ENCODE measurements around the gene KRTAP10-5. TPM values are rescaled to one million over a fixed set of nuclear protein-coding genes. Genes with fewer than 3 reads are reported as not detected.
"Not testable (repeated sequence)": the region's sequence is repeated elsewhere in the genome, so short reads cannot be mapped to it uniquely, and the experiment has no call there.

KRTAP10-5 gene
- total RNA-seq, 1 experiment from 2014 or later, result not detected

- not testable (repeated sequence) for DNase-seq (ENCODE audit: low read depth)
These were observed 11.4 kb upstream of the KRTAP10-5 start for GRCh38 chr21:44591801-44592130.

DNA sequence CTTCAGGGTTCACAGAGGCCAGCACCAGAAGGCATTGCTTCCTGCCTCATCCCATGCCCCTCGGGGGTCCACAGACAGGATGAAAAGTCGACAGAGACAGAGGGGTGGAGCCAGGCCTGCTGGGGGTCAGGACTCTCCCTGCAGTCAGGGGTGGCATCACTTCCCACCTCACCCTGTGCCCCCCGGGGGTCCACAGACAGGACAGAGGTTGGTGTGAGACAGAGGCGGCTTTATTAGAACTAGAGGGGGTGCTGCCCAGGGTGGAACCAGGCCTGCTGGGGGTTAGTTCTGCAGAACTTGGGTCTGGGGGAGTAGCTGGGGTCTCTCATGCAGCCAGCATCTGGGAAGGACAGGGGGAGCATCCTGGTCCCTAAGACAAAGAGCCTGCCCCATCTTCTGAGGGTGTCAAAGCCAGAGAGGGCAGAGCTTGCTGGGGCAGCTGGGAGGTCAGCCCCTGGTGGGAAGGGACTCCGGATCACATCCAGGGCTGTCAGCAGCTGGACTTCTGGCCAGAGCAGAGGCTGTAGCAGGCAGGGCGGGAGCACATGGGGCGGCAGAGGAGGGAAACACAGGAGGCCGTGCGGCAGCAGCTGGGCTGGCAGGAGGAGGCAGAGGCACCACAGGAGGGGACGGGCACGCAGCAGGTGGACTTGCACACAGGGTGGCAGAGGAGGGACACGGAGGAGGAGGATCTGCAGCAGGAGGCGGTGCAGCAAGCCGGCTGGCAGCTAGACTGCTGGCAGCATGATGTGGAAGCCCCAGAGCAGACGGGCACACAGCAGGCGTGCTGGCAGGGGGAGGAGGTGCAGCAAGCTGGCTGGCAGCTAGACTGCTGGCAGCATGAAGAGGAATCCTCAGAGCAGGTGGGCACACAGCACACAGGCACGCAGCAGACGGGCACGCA lies 10.7 kb upstream of the KRTAP10-5 start:
- not testable (repeated sequence) for DNase-seq (ENCODE audit: low read depth)

DNA sequence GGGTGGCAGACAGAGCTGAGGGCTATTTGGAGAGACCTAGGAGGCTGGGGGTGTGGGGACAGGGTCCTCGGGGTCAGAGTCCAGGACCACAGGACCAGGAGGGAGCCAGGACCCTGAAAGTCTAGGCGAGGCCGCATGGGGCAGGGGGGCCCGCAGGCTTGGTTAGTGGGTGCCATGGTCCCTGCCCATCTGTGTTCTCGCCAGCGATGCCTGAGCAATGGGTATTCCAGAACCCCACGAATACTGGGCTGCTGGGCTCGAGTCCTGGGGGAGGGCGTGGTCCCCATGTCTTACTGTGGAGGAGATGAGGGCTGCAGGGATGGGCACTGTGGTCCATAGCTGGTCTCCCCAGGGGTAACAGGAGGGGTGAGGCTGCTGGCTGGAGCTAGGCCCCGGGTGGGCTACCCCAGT lies 9.9 kb upstream of the KRTAP10-5 start:
- DNase-seq (ENCODE audit: low read depth), result no peak

DNA sequence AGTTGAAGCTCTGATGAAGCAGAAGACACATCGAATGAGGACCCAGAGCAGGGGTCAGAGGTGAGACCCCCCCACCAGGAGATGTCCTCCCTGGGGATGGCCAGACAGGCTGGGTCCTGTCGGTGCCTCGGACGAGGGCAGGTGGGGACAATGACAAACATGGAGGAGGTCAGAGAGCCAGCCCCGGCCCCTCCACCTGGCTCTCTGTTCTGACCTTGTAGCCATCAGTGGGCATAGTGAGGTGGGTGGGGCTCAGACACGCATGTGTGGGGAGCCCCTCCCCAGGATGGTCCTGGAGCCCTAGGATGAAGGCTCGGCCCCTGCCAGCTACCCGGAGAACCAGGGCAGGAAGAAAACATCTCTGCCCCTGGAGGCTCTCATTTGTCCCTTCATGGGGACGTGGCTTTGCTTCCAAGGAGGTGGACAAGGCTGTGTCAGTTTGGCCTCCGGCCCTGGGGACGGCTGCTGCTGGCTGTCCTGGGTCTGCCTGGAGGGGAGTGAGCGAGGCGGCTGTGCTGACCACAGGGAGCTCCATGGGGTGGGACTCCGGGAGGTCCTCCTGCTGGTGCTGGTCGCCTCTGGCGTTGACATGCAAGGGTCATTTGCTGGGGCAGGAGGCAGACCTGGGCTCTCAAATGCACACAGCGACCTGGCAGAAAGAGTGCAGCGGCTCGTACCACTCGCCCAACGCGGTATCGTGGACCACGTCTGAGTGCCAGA lies 9.3 kb upstream of the KRTAP10-5 start:
- no peak for DNase-seq (ENCODE audit: low read depth)

DNA sequence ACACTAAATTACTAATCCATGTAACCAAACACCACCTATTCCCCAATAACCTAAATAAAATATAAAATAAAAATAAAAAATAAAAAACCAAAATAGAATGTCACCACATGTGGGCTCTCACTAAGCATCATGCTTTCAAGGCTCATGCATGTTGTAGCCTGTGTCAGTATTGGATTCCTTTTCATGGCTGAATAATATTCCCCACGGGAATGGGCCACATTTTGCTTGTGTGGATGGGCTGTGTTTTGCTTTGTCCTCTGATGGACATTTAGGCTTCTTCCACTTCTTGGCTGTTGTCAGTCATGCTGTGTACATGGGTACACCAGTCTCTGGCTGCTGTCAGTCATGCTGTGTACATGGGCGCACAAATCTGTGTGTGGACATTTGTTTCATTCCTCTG lies 8.7 kb upstream of the KRTAP10-5 start:
- no peak for DNase-seq (ENCODE audit: low read depth)

DNA sequence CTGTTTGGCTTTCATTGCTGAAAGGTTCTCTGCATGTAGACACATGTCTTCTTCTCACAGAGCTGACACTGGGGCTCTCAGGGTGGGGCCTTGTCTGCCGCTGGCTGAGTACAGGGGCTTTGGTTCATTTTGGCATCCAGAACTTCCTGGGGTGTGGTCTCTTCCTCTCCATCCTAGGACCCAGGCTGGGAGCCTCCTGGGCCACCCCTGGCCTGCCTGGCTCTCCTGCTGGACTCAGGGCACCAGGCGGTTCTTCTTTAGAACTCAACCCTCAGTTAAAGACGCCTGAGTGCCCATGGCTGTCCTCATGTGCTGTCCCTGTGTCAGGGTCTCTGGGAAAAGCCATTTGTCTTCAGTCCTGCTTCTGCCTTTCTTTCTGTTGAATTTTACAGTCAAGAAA lies 5.5 kb upstream of the KRTAP10-5 start:
- no peak for DNase-seq (ENCODE audit: low read depth)

- DNase-seq (ENCODE audit: low read depth), result no peak
These were observed 3.4 kb upstream of the KRTAP10-5 start for GRCh38 chr21:44583800-44584147.

DNA sequence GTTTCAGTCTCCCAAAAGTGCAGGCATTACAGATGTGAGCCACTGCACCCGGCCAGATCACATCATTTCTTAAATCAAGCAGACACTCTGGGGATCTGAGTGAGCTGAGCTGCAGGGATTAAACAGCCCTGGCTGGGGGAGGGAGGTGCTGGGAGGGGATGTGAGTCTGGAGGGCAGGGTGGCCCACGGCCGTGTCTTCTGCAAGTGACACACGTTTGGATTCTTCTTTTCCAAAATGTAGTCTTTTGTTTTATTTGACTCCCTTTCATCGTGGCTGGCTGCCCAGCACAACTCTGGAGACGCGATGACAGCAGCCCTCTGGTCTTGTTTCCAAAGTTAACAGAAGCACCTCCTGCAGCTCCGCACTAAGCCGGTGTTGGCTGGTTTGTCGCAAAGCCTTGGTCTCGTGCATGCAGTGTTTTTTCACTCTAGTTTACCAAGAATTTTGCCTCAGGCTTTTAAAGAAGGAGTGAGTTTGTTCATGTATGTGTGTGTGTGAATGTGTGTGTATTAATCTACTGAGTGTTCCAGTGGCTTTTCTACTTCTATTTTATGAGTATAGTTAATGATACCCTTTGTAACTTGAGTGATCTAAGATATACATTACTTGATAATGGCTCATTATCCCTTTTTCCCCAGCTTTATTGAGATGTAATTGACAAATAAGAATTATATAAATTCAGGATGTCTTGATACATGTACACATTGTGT lies 2.8 kb upstream of the KRTAP10-5 start:
- no peak for DNase-seq (ENCODE audit: low read depth)

GRCh38 chr21:44582055-44582454 lies 1.7 kb upstream of the KRTAP10-5 start:
- DNase-seq (ENCODE audit: low read depth), result peak; percentile 18

DNA sequence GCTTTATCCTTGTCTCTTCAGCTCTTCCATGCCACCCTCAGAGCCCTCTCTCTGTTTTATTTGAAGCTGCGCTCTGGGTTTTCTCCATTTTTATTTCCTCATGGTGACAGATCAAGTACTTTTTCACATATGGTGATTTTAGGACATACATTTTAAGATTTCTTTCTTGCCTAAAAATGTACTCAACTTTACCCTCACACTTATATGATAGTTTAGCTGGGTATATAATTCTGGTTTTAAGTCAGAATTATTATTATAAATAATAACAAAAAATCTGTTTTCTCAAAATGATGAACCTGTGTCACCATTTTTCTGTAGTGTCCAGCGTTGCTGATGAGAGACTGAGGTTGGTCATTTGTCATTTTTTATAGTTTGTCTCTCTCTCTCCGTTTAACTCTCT lies 754 bp upstream of the KRTAP10-5 start:
- no peak for DNase-seq (ENCODE audit: low read depth)

DNA sequence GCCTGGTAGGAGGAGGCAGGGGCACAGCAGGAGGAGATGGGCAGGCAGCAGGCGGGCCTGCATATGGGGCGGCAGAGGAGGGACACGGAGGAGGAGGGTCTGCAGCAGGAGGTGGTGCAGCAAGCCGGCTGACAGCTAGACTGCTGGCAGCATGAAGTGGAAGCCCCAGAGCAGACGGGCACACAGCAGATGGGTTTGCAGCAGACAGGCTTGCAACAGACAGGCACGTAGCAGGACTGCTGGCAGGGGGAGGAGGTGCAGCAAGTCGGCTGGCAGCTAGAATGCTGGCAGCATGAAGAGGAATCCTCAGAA lies 615 bp downstream of the KRTAP10-5 start:
- DNase-seq (ENCODE audit: low read depth), result no peak

DNA sequence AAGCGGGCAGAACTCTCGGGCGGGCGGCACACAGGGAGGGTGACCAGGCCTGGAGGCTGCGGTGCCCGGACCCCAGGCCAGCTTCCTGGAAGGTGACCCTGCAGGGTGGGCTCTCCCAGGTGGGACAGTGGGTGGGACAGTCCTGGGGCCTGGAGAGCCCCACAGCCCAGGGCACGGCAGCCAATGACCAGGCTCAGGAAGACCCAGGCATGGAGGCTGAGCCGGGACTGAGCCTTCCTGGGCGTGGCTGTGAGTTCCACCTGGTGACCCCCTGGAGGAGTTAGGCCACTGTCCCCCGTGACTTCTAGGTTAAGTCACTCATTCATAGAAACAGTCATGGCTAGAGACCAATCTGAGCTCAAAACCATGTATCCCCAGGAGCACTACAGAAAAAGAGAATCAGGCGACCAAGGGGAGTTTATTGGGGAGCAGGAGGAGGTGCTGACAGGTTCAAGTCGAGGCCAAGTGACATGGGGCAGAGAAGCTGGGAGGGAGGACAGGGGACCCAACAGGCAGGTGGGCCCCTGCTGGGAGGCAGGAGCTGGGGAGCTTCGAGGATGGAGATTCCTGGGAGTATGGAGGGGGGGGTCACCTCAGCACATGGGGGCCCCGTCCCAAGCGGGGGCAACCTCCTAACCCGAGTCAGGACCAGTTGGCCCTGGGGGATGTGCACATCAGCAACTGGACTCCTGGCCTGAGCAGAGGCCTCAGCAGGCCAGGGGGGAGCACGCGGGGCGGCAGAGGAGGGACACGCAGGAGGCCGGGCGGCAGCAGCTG lies 1.2 kb downstream of the KRTAP10-5 start:
- DNase-seq (ENCODE audit: low read depth), result no peak

DNA sequence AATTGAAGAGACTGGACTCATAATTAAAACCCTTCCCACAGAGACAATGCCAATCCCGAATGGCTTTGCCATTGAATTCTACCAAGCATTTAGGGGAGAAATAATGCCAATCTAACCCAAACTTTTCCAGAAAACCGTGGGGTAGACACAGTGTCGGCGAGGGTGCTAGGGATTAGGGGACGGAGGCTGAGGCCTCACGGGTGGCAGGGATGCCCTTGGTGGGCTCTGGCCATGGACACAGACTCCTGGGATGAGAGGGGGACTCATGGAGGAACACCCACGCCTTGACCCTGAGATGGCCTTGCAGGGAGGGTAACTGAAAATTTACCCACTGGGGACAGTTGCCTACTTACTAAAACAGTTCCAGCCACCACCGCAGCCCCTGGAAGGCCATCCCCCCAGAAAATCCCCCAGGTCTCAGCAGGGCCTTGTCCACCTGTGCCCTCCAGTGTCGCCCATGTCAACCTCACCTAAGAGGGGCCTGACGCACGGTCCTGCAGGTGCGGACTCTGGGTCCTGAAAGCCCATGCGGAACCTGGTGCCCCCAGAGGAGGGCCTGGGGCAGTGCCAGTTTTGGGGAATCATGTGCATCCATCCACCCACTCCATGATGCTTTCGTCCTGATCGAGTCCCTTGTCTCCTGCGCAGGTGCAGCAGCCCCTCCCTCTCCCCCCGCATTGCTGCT lies 1.9 kb downstream of the KRTAP10-5 start:
- no peak for DNase-seq (ENCODE audit: low read depth)

- no peak for DNase-seq (ENCODE audit: low read depth)
These were observed 4.4 kb downstream of the KRTAP10-5 start for GRCh38 chr21:44576025-44576420.

DNA sequence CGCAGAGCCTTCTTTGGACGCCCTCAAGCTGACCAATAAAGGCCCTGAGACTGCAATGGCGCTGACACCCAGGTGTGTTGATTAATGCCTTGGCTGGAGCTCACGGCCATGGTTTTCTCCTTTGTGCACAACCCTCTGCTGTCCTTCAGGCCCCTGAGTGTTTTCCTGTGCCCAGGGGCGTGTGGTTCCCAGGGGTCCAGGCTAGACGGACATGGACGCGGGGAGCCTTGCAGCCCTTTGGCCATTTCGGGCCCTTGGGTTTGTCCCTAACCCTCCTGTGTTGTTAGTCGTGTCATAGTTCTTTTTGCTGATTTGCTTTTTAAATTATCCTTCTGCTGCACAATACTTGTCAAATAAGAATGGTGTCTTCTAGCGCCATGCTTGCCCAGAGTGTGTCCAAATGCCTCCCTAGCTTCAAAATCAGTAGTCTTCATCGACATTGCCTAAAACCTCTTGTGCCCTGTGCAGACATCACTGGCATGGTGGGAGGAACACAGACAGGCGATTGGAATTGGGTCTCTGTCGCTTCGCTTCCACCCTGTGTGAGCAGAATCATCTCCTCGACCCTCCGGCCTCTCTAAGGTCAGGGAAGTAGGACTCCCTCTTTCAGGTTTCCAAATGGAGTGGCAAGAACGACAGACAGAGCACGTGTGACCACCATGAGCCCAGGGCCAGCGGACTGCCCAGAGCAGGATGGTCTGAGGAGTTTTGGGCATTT lies 4.9 kb downstream of the KRTAP10-5 start:
- no peak for DNase-seq (ENCODE audit: low read depth)

GRCh38 chr21:44574457-44575306 lies 5.7 kb downstream of the KRTAP10-5 start:
- peak; percentile 23 for DNase-seq (ENCODE audit: low read depth)

- DNase-seq (ENCODE audit: low read depth), result not testable (repeated sequence)
These were observed 6.6 kb downstream of the KRTAP10-5 start, which contains the start of gene KRTAP10-4 for GRCh38 chr21:44573630-44574456. Gene KRTAP10-4, plus strand, starts transcription at chr21:44573729. Its CDS starts 30 bp downstream, at chr21:44573759.

GRCh38 chr21:44572959-44573583 lies 7.3 kb downstream of the KRTAP10-5 start:
- peak; percentile 35 for DNase-seq (ENCODE audit: low read depth)
